HT-29 (cell line): ENCODE measurements around the gene ZMYND11. TPM values are rescaled to one million over a fixed set of nuclear protein-coding genes. Genes with fewer than 3 reads are reported as not detected.
A peak's percentile ranks its signal among the peaks of the same experiment; 100 is the strongest.
"Not testable (repeated sequence)": the region's sequence is repeated elsewhere in the genome, so short reads cannot be mapped to it uniquely, and the experiment has no call there.

Experiments
- DNase-seq: peaks from one replicate; pipeline ENCODE4 v3.0.0-alpha.2; 2015; ENCODE audit warnings: low spot score
- small RNA-seq: library from RNA; depleted of rRNA; stranded (forward); fragments of <200 nt; gene quantifications from one replicate; pipeline ENCODE3, GENCODE V24; 2014
- total RNA-seq: library from RNA; depleted of rRNA; stranded (reverse); fragments of >200 nt; shearing (Covaris generic); gene quantifications from 2 replicates; pipeline ENCODE4 v1.2.3, GENCODE V29; 2014; rRNA removed

ZMYND11 gene
- total RNA-seq, 1 experiment from 2014 or later = 24.2 TPM

DNA sequence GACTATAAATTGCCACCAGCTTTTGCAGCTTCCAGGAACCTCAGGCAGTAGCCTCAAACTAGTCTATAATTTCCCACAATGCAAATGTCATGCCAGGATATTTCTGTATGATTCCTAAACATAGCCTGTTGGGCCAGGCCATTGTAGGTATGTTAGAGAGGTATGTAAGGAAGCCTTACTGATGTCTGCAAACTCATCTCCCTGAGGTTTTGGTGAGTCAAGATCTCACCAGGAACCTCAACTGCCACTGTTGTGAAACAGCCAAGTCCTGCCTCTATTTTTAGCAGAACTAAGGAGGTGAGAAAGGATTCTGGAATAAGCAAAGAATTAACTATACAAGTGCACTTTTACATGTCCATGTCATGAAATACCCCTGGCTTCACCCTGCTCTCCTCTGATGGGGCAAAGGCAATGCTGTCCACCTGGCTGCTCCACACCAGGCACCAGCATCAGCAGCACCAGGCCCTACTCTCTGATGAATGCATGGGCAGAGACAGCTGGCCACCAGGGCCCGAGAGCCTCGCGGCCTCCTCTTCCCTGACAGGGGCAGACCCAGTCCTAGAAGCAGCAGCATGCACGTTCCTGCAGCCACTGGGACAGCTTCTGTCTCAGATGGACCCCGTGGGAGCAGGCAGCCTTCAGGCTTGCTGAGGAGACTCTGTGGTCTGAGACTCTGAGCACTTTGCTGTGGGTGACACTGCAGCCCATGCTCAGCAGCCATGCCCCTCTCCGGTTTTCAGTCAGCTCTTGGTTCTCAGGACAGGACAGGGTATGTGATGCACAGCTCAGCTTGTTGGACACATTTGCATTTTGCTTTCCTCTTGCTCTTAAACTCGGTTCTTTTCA, 147.3 kb downstream of the ZMYND11 start:
- no peak for DNase-seq

DNA sequence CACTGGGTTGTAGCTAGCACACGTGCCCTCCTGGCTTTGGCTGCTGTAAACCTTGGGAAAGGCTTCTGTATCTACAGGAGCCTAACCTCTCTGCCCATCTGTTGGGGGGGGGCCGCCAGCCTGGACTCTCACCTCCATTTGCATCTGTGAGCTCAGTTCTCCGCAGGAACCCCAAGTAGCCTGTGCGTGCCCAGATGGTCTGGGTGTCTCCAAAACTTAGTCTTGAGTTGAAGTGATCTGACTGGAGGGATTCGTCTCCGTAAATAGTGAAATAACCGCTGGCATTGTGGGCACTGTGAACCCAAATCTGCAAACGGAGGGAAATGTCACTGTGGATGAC, 147.9 kb downstream of the ZMYND11 start:
- no peak for DNase-seq

DNA sequence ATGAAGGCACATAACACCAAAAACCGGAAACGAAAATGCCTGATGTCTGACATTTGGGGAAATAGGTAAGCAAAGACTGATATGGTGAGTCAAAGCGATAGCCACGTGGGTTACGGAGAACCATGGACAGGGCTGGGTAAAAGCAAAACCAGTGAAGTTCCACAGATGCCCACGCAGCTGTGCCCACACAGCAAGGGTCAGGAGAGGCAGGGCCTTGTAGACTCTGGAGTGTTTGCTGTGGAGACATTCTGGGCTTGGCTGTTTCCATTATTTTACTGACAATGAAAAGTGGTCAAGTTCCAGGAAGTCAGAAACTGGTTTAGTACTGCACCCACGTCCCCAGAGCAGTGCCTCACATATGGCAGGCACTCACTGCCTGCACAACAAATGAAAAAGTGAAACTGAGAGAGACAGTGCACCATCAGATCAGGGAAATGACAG, 148.7 kb downstream of the ZMYND11 start:
- DNase-seq = no peak

- no peak for DNase-seq
These were observed 150.0 kb downstream of the ZMYND11 start for GRCh38 chr10:285216-285615.

GRCh38 chr10:287026-287709, 151.9 kb downstream of the ZMYND11 start:
- no peak for DNase-seq

DNA sequence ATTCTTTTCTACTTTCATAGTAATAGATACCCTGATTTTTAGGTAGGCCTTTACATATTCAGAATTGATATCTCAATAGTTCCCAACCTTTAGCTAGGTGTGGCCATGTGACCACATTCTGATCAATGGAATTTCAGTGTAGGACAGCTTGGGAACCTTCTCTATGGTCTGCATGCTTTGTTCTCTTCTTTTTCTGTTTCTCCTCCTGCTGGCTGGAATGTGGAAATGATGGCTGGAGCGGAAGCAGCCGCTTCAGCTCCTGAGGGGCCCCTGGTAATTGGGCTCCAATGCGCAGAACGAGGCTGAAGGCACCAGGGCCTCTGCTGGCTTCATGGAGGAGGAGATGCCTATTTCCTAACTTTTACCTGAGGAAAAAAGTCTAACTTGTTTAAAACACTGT, 152.6 kb downstream of the ZMYND11 start:
- peak; percentile 54 for DNase-seq

GRCh38 chr10:288316-289200, 153.3 kb downstream of the ZMYND11 start:
- no peak for DNase-seq

- DNase-seq = no peak
These were observed 154.3 kb downstream of the ZMYND11 start for GRCh38 chr10:289581-289980.

GRCh38 chr10:290026-290725, 154.9 kb downstream of the ZMYND11 start:
- no peak for DNase-seq

DNA sequence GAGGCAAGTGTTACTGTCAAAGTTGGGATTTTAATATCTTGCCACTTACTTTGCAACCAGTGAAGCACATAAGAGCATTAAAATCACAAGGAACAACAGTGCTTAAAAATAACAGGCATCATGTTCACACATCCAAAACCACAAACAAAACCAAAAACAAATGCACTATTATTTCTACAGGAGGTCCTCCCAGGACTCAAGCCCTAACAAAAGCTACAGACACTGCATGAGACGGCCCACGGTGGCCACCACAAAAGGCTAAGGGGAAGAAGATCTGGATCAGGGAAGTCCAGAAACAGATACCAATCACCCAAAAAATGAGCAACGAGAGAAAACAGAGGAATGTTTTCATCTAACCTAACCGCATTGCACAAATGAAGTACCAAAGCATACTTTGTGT, 158.4 kb downstream of the ZMYND11 start:
- no peak for DNase-seq

- no peak for DNase-seq
These were observed 162.3 kb downstream of the ZMYND11 start for GRCh38 chr10:297567-297966.

DNA sequence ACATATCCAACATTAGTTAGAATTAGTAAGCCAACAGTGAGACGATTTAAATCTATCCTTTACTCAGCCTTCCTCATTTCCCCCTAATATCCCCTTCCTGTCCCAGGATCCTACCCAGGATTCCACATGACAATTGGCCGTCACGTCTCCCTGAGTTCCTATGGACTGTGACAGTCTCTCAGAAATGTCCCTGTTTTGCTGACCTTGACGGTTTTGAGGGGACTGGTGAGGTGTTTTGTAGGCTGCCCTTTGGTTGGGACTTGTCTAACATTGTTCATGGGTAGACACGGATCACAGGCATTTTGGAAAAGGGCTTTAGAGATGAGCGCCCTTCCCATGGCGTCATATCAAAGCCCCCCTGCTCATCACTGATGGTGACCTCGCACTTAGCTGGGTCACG, 162.8 kb downstream of the ZMYND11 start:
- no peak for DNase-seq

GRCh38 chr10:299512-299911, 164.3 kb downstream of the ZMYND11 start:
- no peak for DNase-seq

- no peak for DNase-seq
These were observed 164.7 kb downstream of the ZMYND11 start for GRCh38 chr10:299969-300368.

DNA sequence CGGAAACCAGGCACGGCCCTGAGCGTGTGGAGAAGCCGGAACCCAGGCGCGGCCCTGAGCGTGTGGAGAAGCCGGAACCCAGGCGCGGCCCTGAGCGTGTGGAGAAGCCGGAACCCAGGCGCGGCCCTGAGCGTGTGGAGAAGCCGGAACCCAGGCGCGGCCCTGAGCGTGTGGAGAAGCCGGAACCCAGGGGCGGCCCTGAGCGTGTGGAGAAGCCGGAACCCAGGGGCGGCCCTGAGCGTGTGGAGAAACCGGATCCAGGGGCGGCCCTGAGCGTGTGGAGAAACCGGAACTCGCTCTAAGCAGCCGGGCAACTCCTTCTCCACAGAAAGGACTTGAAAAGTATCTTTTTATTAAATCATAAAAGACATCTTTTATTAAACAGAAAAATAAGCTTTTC, 165.3 kb downstream of the ZMYND11 start:
- not testable (repeated sequence) for DNase-seq

- no peak for DNase-seq
These were observed 166.3 kb downstream of the ZMYND11 start for GRCh38 chr10:301536-301935.

Small RNAs within 50 kb of the gene (small RNA-seq; reads per million reads assigned to genes)
- gene RNA5SP297 (7.7 reads per million, percentile 86 among the genes with 10 or more reads in this experiment), gene RNA5SP298 (16.6 reads per million, percentile 91 among the genes with 10 or more reads in this experiment)

Other genes with a start within 250 kb of the ZMYND11 start
- not detected in 2 replicates for gene TUBB8, start 86.2 kb upstream of the ZMYND11 start, total RNA-seq